Tibial nerve (tissue), 4 donors: Measurements from ENCODE around the gene NACC1.

Experiments used
- CTCF ChIP-seq, 5 experiments: fragments of 200-600 bp in 3 of 5; fragments of 450-650 bp in 2 of 5; sonication (generic) in 3 of 5; IDR thresholded peaks; one replicate each; pipeline ENCODE4 v1.5.1; 2016 to 2019; ENCODE audit warnings: antibody characterized with exemption in 5 of 5, mild to moderate bottlenecking in 3 of 5, moderate library complexity in 2 of 5
- EP300 ChIP-seq, 2 donors: sonication (generic); formaldehyde crosslinking; IDR thresholded peaks; one replicate each; pipeline ENCODE4 v1.6.1; 2017; ENCODE audit warnings: antibody characterized with exemption in 2 of 2, mild to moderate bottlenecking in 1 of 2
- POLR2A ChIP-seq, 2 donors: fragments of 450-650 bp; IDR thresholded peaks; one replicate each; pipeline ENCODE4 v1.6.1; 2017; ENCODE audit warnings: antibody characterized with exemption in 2 of 2, mild to moderate bottlenecking in 2 of 2, moderate library complexity in 2 of 2

- TF ChIP-seq CTCF (IDR thresholded peaks at IDR 0.05) (no peak), EP300 (IDR thresholded peaks at IDR 0.05) (no peak), POLR2A (IDR thresholded peaks at IDR 0.05) (no peak)
These were observed 25.3 kb upstream of the NACC1 start for GRCh38 chr19:13092606-13093235.
